Measurements from ENCODE around the gene FAM47E.
A peak's percentile ranks its signal among the peaks of the same experiment; 100 is the strongest.
"Not testable (repeated sequence)": the region's sequence is repeated elsewhere in the genome, so short reads cannot be mapped to it uniquely, and the experiment has no call there.

FAM47E gene

GRCh38 chr4:76270244-76271175 is 19.0 kb downstream of the FAM47E start:
- no peak for DNase-seq (ENCODE audit: low read depth)

- no peak for DNase-seq (ENCODE audit: low read depth)
Measured at GRCh38 chr4:76271248-76271647, 19.7 kb downstream of the FAM47E start.

DNA sequence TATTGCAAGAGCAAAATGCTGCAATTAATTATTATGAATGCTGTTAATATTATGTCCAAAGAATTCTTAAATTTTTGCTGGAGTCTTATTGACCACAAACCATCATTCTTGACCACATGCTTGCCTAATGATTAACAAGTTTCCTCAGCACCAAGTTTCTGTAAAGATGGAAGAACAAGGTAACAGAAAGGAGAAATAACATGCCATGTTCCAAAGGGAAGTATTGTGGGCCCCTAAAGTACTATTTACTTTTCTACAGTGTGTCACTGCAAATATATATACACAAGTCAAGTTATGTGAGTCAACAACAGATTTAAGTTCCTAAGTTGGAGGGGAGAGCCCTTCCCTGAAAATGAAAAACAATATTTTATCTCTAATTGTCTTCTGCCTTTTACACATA is 20.6 kb downstream of the FAM47E start:
- DNase-seq (ENCODE audit: low read depth) = no peak

- DNase-seq (ENCODE audit: low read depth) = no peak
Measured at GRCh38 chr4:76272582-76272981, 21.1 kb downstream of the FAM47E start.

DNA sequence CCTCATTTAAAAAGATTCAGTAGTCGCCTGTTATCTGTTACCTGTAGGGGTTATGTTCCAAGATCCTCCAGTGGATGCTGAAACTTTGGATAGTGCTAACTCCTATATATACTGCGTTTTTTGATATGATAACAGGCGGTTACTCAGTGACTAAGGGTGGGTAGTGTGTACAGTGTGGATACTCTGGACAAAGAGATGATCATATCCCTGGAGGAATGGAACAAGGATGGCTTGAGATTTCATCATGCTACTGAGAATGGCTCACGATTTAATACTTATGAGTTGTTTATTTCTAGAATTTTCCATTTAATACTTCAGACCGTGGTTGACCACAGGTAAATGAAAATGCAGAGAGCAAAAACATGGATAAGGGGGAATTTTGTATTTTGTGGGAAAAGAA is 21.5 kb downstream of the FAM47E start:
- DNase-seq (ENCODE audit: low read depth) = no peak

DNA sequence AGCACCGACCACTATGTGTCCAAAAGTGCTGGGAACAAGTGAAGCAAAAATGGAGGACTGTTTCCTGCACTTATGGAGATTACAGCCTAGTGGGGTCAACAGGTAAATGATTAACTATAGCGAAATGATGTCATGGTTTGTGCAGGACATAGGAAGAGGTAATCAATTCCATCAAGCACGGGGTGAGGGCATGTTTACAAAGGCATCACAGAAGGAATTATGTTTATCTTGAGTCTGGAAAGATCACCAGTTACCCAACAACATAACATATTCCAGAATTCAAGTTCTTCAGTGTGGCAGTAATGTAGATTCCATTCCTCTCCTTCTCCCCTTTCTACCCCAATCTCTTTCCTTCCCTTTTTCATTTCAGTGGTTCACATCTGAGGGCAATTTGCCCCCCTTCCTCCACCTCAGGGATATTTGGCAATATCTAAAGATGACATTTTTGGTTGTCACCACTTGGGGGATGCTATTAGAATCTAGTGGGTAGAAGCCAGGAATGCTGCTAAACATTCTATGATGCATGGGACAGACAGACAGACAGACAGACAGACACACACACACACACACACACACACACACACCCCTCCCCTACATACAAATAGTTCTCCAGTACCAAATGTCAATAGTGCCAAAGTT is 24.1 kb downstream of the FAM47E start:
- no peak for DNase-seq (ENCODE audit: low read depth)

GRCh38 chr4:76276813-76277212 is 25.3 kb downstream of the FAM47E start:
- no peak for DNase-seq (ENCODE audit: low read depth)

DNA sequence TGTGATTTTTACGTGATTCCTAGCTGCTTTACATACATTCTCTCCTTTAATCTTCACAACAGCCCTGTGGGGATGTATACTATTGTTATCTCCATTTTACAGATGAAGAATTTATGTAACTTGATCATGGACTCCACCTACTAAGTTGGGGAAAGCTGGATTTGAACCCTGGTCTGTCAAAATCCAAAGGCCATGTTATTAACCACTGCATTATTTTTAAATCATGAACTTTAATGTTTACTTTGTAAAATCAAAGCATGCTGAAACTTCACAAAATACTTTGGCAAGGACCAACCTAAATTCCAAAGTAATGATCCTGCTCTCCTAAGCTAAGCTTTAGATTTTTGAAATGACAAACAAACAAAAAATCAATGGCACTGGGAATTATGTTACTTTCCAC is 26.1 kb downstream of the FAM47E start:
- DNase-seq (ENCODE audit: low read depth) = no peak

GRCh38 chr4:76278583-76278982 is 27.1 kb downstream of the FAM47E start:
- DNase-seq (ENCODE audit: low read depth) = no peak

DNA sequence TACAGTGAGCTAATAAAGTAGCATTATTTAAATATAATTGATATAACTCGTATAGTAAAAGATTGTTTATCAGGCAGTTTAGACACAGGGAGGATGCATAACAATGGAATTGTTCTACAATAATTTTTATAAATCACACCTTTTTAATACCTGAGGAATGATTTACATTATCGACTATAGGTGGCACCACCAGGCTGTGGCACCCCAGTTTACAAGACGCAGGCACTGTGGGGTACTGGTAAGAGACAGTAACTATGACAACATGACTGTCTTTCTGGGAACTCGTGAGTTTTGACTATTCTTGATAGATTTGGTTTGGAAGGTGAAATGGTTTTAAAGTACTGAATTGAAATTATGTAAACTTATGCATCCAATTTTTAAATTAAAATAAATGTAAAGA is 27.9 kb downstream of the FAM47E start:
- no peak for DNase-seq (ENCODE audit: low read depth)

DNA sequence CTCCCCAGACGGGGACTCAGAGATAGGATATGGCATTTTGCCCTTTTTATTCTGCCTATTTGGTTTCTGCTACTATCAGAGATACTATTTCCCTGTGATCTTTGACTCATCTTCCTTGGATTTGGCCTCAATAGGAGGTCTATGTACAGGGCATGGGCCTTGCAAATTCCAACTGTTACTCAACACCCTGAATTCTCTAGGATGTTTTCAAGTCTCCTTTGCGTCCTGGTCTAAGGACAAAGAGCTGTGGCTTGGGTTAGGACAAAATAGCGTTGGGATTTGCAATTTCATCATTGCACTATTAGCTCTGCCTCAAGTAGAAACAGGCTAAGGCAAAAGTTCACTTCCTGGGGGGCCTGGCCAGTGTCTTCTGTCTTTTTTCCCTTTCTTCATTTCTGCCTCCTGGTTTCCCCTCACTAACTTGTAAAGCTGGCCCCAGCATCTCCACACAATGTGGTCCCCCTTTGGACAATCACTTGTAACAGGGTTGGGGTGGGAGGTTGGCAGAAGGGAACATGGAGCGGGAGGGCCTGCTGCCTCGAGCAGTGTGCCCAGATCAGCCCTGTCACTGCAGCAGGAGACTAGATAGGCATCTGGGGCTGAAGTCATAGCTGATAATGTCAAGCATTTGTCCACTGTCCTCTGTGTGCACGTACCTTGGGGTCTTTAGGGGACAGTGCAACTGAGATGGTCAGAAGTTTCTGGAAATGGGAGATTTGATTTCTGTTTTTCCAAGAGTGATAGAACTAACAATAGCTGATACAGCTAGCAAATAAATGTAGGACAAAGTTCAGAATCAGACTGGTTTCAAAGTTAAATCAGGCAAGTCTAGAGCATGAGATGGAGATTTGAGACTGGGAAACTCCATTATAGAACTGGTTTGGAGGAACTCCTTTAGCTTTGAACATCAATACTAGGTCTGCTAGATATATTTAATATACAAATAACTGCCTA is 29.2 kb downstream of the FAM47E start:
- no peak for DNase-seq (ENCODE audit: low read depth)

DNA sequence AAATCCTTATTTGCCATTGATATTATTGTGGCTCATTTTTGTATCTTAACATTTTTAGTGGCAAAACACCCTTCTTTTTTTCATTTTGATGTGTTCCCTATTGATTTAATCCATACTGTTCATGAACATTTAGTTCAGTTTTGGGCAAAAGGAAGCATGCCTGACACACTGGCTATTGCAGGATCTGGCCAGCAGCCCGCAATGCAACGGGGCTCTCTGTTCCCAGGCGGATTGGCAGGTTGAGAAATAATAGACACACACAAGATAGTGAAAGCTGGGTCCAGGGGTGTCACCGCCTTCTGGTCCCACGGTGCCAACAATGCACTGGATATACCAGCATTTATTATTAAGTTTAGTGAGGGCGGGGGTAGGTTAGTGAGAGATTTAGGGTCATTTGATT is 30.1 kb downstream of the FAM47E start:
- DNase-seq (ENCODE audit: low read depth) = not testable (repeated sequence)

DNA sequence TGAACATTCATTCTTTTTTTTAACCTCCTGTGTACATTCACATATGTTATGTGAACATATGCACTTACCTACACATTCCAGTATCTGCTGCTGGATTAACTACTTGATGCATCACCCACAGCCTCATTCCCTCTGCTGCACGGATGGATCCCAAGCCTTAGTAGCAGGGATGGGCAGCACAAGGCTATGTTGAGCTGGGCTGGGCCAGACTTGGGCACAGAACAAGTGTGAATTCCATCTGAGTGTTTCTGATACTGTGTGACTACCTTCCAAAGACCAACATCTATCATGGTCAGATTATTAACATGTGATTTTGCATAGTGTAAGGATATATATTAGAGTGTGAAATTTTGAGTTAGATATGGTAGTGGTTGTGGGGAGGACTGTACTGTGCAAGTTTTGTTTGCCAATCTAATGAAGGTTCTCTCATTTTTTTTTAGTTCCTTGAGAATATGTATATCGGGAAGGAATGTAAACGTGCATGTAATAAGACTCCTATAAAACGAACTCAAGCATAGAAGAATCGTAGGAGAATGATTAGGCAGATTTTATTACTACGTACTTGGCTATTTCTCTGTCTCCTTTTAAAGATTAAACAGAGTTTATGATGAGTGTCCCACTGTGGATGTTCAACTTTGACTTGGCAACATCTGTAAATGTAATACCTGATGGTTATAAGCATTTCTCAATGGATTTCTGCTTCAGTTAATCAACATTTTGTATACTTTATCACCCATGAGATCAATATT is 31.6 kb downstream of the FAM47E start:
- DNase-seq (ENCODE audit: low read depth) = no peak

GRCh38 chr4:76283900-76284299 is 32.4 kb downstream of the FAM47E start:
- no peak for DNase-seq (ENCODE audit: low read depth)

DNA sequence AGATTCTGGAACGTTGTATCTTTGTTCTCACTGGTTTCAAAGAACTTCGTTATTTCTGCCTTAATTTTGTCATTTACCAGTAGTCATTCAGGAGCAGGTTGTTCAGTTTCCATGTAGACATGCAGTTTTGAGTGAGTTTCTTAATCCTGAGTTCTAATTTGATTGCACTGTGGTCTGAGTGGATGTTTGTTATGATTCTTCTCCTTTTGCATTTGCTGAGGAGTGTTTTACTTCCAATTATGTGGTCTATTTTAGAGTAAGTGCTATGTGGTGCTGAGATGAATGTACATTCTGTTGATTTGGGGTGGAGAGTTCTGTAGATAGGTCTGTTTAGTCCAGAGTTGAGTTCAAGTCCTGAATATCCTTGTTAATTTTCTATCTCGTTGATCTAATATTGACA is 36.3 kb downstream of the FAM47E start:
- DNase-seq (ENCODE audit: low read depth) = not testable (repeated sequence)

DNA sequence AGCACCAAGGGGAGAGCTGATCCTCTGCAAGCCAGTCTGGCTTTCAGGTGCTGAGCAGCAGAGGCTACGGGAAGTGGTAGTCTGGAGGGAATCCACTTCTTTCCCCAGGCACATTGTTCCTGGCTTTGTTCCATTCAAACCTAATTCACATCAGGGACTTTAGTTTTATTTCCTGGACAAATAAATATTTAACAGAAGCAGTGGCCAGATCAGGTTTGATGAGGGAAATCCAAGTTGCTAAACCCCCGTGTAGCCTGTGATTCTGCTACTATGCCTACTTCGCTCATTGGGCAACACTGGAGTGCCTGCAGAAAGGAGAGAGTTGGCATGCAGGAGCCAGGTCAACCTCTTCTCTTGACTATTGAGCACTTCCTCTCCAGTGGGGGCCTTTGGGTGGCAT is 41.2 kb downstream of the FAM47E start:
- no peak for DNase-seq (ENCODE audit: low read depth)

DNA sequence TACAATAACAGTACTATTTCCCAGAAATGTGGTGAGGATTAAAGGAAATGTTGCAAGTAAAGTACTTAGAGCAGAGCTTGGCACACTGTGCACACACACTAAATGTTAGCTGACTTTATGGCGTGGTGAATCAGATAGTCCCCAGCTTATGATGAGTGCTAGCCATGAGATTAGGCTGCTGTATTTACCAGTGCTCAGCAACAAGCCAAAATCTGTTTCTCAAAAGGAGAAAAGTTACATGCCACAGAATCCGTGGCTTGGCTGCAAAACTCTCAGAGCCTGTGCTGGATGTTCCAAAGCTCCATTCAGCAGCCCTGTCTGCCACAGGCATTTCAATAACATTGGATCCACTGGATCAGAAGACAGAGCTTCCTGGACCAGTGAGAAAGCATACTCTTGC is 42.3 kb downstream of the FAM47E start:
- no peak for DNase-seq (ENCODE audit: low read depth)

GRCh38 chr4:76296286-76296820 is 44.8 kb downstream of the FAM47E start:
- DNase-seq (ENCODE audit: low read depth) = no peak

DNA sequence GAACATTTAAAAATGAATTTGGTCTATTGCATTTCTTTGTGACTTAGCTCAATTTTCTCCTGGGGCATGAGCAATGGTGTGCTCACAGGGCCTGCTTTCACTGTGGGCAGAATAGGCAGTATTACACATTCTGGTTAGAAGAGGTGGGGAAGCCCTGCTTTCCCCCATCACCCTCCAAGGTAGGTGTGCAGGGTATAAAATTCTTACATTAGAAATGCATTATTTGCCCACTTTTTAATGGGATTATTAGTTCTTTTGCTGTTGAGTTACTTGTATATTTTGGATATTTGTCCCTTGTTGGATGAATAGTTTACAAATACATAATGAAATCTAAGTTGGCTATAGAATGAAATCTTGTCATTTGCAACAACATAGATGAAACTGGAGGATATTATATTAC is 46.7 kb downstream of the FAM47E start:
- DNase-seq (ENCODE audit: low read depth) = no peak

- DNase-seq (ENCODE audit: low read depth) = no peak
Measured at GRCh38 chr4:76300012-76300411, 48.5 kb downstream of the FAM47E start.

DNA sequence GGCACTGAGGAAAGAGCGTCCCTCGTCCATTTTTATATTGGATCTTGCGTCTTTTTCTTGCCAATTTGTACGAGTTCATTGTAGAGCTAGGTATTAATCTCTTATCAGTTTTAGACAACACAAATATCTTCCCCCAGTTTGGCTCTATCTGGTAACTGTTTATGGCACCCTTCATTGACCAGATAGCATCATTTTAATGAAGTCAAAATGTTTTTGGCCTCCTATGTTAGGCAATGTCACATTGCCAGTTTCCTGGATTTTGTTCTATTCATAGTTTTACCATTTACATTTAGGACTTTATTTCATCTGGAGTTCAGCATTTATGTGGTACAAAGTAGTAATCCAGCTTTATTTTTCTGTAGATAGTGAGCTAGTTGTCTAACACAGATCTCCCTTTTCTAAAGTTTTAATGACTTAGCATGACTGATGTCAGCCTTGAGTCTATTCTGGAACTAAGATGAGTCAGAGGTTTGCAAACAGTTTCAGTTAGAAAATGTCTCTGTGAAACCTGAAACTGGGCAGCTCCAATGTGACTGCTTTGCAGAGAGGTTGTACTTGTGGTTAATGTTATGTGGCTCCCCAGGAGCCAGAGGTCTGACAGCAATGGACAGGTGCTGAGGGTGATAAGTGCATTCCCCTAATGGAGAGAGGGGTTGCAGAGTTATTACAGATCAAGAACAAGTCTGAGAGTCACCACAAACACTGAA is 49.7 kb downstream of the FAM47E start:
- peak; percentile 13 for DNase-seq (ENCODE audit: low read depth)
